ENCODE data around the gene CBLC.

Gene CBLC

GRCh38 chr19:44777715-44778347 lies at the start of gene CBLC:
CBLC (plus strand) TSS chr19:44777890; CDS start chr19:44777932, 42 bp downstream.
- no peak for DNase-seq

- no peak for DNase-seq
Measured at GRCh38 chr19:44728178-44728577, 49.5 kb upstream of the CBLC start.

GRCh38 chr19:44729516-44730033 lies 48.1 kb upstream of the CBLC start:
- no peak for DNase-seq

- no peak for DNase-seq
Measured at GRCh38 chr19:44731081-44731480, 46.6 kb upstream of the CBLC start.

GRCh38 chr19:44731622-44732021 lies 46.1 kb upstream of the CBLC start:
- no peak for DNase-seq

- no peak for DNase-seq
Measured at GRCh38 chr19:44732235-44733014, 45.3 kb upstream of the CBLC start.

GRCh38 chr19:44734357-44734756 lies 43.3 kb upstream of the CBLC start:
- DNase-seq = no peak

GRCh38 chr19:44735011-44735410 lies 42.7 kb upstream of the CBLC start:
- no peak for DNase-seq

GRCh38 chr19:44737238-44738071 lies 40.2 kb upstream of the CBLC start:
- no peak for DNase-seq

GRCh38 chr19:44738136-44738535 lies 39.6 kb upstream of the CBLC start:
- no peak for DNase-seq

- no peak for DNase-seq
Measured at GRCh38 chr19:44738603-44739558, 38.8 kb upstream of the CBLC start.

GRCh38 chr19:44740351-44740824 lies 37.3 kb upstream of the CBLC start:
- DNase-seq = no peak

GRCh38 chr19:44741258-44741731 lies 36.4 kb upstream of the CBLC start:
- DNase-seq = no peak

GRCh38 chr19:44741841-44742329 lies 35.8 kb upstream of the CBLC start:
- DNase-seq = peak; percentile 90

GRCh38 chr19:44742330-44743061 lies 35.2 kb upstream of the CBLC start:
- DNase-seq = no peak

- DNase-seq = no peak
Measured at GRCh38 chr19:44744871-44745332, 32.8 kb upstream of the CBLC start.

GRCh38 chr19:44745341-44745831 lies 32.3 kb upstream of the CBLC start:
- no peak for DNase-seq

- no peak for DNase-seq
Measured at GRCh38 chr19:44745887-44746600, 31.6 kb upstream of the CBLC start.

- DNase-seq = no peak
Measured at GRCh38 chr19:44746616-44746945, 31.1 kb upstream of the CBLC start.

Measured in T1000 (cell line).